Vagina (tissue), 2 donors: ENCODE data around the gene SUGCT.

Experiments used
- POLR2A ChIP-seq, 2 donors: fragments of 450-650 bp; IDR thresholded peaks; one replicate each; pipeline ENCODE4 v1.6.1; 2017; ENCODE audit warnings: antibody characterized with exemption in 2 of 2, mild to moderate bottlenecking in 2 of 2, moderate library complexity in 2 of 2
- POLR2AphosphoS5 ChIP-seq, 2 donors: sonication (generic); formaldehyde crosslinking; IDR thresholded peaks; one replicate each; pipeline ENCODE4 v1.9.0; 2017; ENCODE audit warnings: antibody characterized with exemption in 2 of 2, mild to moderate bottlenecking in 2 of 2, low read depth in 1 of 2; ENCODE audit not compliant: insufficient read depth in 1 of 2
- TF ChIP-seq, protein P1 (sequence below), 3 experiments: fragments of 450-650 bp in 2 of 3; fragments of 200-600 bp in 1 of 3; sonication (generic) in 1 of 3; IDR thresholded peaks; one replicate each; pipeline ENCODE4 v1.5.1; 2017 to 2019; ENCODE audit warnings: antibody characterized with exemption in 3 of 3, mild to moderate bottlenecking in 2 of 3, moderate library complexity in 2 of 3

DNA sequence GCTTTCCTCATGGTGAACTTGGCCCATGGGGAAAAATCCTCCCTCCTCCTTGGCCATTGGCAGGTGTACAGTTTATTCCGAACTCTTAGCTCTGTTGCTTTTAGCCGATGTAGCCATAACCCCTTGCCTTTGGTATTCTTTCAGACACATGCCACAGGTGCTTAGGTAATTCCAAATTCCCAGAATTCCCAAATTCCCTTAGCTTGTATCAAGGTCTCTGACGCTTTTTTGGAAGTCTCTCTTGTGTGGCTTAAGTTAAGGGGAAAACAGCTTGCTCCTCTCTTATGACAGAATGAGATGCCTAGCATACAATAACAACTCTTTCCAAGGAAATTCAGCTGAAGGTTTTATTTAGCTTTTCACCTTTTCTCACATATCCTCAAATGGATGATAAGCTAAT is 68.0 kb downstream of the SUGCT start:
- TF ChIP-seq, protein P1, sequence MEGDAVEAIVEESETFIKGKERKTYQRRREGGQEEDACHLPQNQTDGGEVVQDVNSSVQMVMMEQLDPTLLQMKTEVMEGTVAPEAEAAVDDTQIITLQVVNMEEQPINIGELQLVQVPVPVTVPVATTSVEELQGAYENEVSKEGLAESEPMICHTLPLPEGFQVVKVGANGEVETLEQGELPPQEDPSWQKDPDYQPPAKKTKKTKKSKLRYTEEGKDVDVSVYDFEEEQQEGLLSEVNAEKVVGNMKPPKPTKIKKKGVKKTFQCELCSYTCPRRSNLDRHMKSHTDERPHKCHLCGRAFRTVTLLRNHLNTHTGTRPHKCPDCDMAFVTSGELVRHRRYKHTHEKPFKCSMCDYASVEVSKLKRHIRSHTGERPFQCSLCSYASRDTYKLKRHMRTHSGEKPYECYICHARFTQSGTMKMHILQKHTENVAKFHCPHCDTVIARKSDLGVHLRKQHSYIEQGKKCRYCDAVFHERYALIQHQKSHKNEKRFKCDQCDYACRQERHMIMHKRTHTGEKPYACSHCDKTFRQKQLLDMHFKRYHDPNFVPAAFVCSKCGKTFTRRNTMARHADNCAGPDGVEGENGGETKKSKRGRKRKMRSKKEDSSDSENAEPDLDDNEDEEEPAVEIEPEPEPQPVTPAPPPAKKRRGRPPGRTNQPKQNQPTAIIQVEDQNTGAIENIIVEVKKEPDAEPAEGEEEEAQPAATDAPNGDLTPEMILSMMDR (IDR thresholded peaks at IDR 0.05): no peak
- no peak for TF ChIP-seq POLR2A (IDR thresholded peaks at IDR 0.05)
- no peak for TF ChIP-seq POLR2AphosphoS5 (IDR thresholded peaks at IDR 0.05; ENCODE audit: insufficient read depth in 1 of 2, low read depth in 1 of 2)
